Keratinocyte (primary cell): ENCODE data around the gene ZNF24. TPM values are rescaled to one million over a fixed set of nuclear protein-coding genes. Genes with fewer than 3 reads are reported as not detected.

Experiments used
- DNase-seq: peaks from one replicate; pipeline ENCODE4 v3.0.0-alpha.2; 2011; ENCODE audit warnings: low read depth, missing footprints, low spot score
- FAIRE-seq: peaks from 2 replicates; lab custom pipeline; 2011; peaks lifted over from hg19 to GRCh38; lab: Jason Lieb, UNC
- H2AFZ ChIP-seq: 2 replicates; pipeline ENCODE4 v1.6.0; 2012; ENCODE audit warnings: low read length, control low read depth, inconsistent platforms; ENCODE audit not compliant: control insufficient read depth
- H3K27ac ChIP-seq: 2 replicates; pipeline ENCODE4 v1.5.1; 2011; ENCODE audit warnings: low read length; ENCODE audit not compliant: control insufficient read depth, insufficient read depth
- H3K27me3 ChIP-seq: 3 replicates; pipeline ENCODE4 v1.6.0; 2011; ENCODE audit warnings: low read length; ENCODE audit not compliant: control insufficient read depth, insufficient read depth; ENCODE audit errors: extremely low read depth
- H3K36me3 ChIP-seq, 2 experiments: 2 replicates in 1 of 2; 3 replicates in 1 of 2; pipeline ENCODE4 v1.5.1; 2011; ENCODE audit warnings: low read length in 2 of 2, mild to moderate bottlenecking in 1 of 2; ENCODE audit not compliant: control insufficient read depth in 2 of 2, insufficient read depth in 2 of 2; ENCODE audit errors: extremely low read depth in 1 of 2
- H3K4me1 ChIP-seq: 3 replicates; pipeline ENCODE4 v1.5.1; 2011; ENCODE audit warnings: low read length; ENCODE audit not compliant: control insufficient read depth, insufficient read depth; ENCODE audit errors: extremely low read depth
- H3K4me2 ChIP-seq: 3 replicates; pipeline ENCODE4 v1.6.0; 2011; ENCODE audit warnings: low read depth, low read length; ENCODE audit not compliant: control insufficient read depth, insufficient read depth; ENCODE audit errors: extremely low read depth
- H3K4me3 ChIP-seq, 3 experiments: fragments of 200-600 bp in 1 of 3; sonication (generic) in 1 of 3; 2 replicates in 2 of 3; 3 replicates in 1 of 3; pipeline ENCODE4 v1.5.1; 2011 to 2016; ENCODE audit warnings: low read length in 3 of 3, mild to moderate bottlenecking in 3 of 3, control low read depth in 2 of 3, inconsistent platforms in 1 of 3, low read depth in 1 of 3, mixed read lengths in 1 of 3, mixed run types in 1 of 3, moderate library complexity in 1 of 3; ENCODE audit not compliant: control insufficient read depth in 2 of 3, insufficient read depth in 2 of 3; ENCODE audit errors: extremely low read depth in 1 of 3
- H3K79me2 ChIP-seq: 2 replicates; pipeline ENCODE4 v1.6.0; 2012; ENCODE audit warnings: low read length; ENCODE audit not compliant: control insufficient read depth, insufficient read depth
- H3K9ac ChIP-seq: 3 replicates; pipeline ENCODE4 v1.6.0; 2011; ENCODE audit warnings: low read length; ENCODE audit not compliant: control insufficient read depth, insufficient read depth; ENCODE audit errors: extremely low read depth
- H3K9me1 ChIP-seq: 3 replicates; pipeline ENCODE4 v1.6.0; 2011; ENCODE audit warnings: low read length; ENCODE audit not compliant: control insufficient read depth, insufficient read depth; ENCODE audit errors: extremely low read depth
- H3K9me3 ChIP-seq: 2 replicates; pipeline ENCODE4 v1.5.1; 2012; ENCODE audit warnings: low read depth, low read length; ENCODE audit not compliant: control insufficient read depth
- H4K20me1 ChIP-seq: 3 replicates; pipeline ENCODE4 v1.6.0; 2011; ENCODE audit warnings: low read length; ENCODE audit not compliant: control insufficient read depth, insufficient read depth; ENCODE audit errors: extremely low read depth
- EZH2 ChIP-seq: IDR thresholded peaks from one replicate; pipeline ENCODE4 v1.6.1; 2012; ENCODE audit warnings: inconsistent platforms, mild to moderate bottlenecking, low read length, moderate library complexity
- dilution Hi-C: fragments of 300-500 bp; cut with MboI; formaldehyde crosslinking; loops from one replicate; pipeline ENCODE4 v1.7.0; 2020; ENCODE audit warnings: low sequenced_read_pairs; ENCODE audit not compliant: extremely low pct_ligation_motif_present
- polyA plus RNA-seq, 5 experiments: library from polyadenylated mRNA; depleted of rRNA in 3 of 5; stranded (reverse) in 3 of 5; stranded (forward) in 1 of 5; unstranded in 1 of 5; fragments of >200 nt; gene quantifications; 1 replicate in 1 of 5; 2 replicates in 3 of 5; 3 replicates in 1 of 5; pipeline versions ENCODE4 v1.2.1 to v1.2.3, GENCODE V29; 2011 to 2012; ENCODE audit warnings: missing spikeins in 2 of 5, low read depth in 1 of 5, low replicate concordance in 1 of 5
- TF ChIP-seq, protein P1 (sequence below), 3 experiments: IDR thresholded peaks in 1 of 3; conservative IDR thresholded peaks in 1 of 3; optimal IDR thresholded peaks in 1 of 3; 2 replicates in 2 of 3; 3 replicates in 1 of 3; pipeline versions ENCODE3 to v1.5.1; 2011; ENCODE audit warnings: low read length in 3 of 3, mild to moderate bottlenecking in 3 of 3, moderate library complexity in 2 of 3, control low read depth in 1 of 3, inconsistent platforms in 1 of 3; ENCODE audit not compliant: insufficient read depth in 2 of 3; ENCODE audit errors: extremely low read depth in 1 of 3

ZNF24 gene
- polyA plus RNA-seq, 1 donor (not counting 4 experiments of a cell fraction or from before 2014, with no cell fraction given): 20.3 TPM

DNA sequence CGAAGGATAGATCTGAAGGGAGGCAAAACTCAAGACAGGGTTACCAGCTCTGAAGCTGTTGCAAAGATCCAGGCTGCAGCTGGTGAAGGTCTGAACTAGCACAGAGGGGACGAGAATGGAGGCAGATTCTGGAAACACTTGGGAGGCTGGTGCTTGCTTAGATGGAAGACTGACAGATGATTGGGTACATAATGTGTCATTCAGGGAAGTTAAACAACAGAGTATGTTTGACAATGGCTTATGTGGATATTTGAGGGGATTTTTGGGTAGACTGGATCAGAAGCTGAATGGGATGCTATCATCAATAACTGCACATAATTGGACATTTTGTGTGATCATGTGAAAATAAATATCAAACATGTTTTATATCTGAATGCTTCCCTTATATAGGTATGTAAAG is 35.2 kb upstream of the ZNF24 start:
- peaks cover 6% of the 10 kb centered on the region for H3K27me3 ChIP-seq
- H3K79me2 ChIP-seq: no peaks in the 10 kb centered on the region
- FAIRE-seq (no peak), DNase-seq (no peak)
- peaks cover 10% of the 10 kb centered on the region for H3K4me1 ChIP-seq
- dilution Hi-C loops: no loop called here
- no peaks in the 10 kb centered on the region for H3K36me3 ChIP-seq
- H3K9me1 ChIP-seq: no peaks in the 10 kb centered on the region
- H2AFZ ChIP-seq: no peak overlapping the region
- no peak overlapping the region for H3K4me2 ChIP-seq
- no peak overlapping the region for H3K27ac ChIP-seq
- H4K20me1 ChIP-seq: no peaks in the 10 kb centered on the region
- no peak overlapping the region for H3K4me3 ChIP-seq
- TF ChIP-seq, protein P1, sequence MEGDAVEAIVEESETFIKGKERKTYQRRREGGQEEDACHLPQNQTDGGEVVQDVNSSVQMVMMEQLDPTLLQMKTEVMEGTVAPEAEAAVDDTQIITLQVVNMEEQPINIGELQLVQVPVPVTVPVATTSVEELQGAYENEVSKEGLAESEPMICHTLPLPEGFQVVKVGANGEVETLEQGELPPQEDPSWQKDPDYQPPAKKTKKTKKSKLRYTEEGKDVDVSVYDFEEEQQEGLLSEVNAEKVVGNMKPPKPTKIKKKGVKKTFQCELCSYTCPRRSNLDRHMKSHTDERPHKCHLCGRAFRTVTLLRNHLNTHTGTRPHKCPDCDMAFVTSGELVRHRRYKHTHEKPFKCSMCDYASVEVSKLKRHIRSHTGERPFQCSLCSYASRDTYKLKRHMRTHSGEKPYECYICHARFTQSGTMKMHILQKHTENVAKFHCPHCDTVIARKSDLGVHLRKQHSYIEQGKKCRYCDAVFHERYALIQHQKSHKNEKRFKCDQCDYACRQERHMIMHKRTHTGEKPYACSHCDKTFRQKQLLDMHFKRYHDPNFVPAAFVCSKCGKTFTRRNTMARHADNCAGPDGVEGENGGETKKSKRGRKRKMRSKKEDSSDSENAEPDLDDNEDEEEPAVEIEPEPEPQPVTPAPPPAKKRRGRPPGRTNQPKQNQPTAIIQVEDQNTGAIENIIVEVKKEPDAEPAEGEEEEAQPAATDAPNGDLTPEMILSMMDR (optimal IDR thresholded peaks at IDR 0.05 in 1 of 3, IDR thresholded peaks at IDR 0.05 in 1 of 3, conservative IDR thresholded peaks at IDR 0.05 in 1 of 3; ENCODE audit: extremely low read depth in 1 of 3, insufficient read depth in 2 of 3, low read length in 3 of 3): no peak
- TF ChIP-seq EZH2: no peak
- no peak overlapping the region for H3K9ac ChIP-seq
- H3K9me3 ChIP-seq: no peaks in the 10 kb centered on the region

DNA sequence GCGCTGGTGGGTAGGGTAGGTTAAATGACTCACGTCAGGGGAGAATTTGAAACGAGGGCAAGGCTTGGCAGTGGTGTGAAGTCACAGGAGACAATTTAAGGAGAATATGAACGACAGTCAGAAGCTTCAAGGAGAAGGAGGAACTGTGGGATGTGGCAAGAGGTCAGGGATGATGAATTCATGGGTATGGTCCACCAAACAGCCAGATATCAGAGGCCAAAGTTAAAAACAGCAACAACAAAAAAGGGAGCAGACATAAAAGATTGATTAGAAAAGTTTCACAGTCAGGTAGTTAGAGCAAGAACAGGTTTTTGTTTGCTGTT is 34.3 kb upstream of the ZNF24 start:
- DNase-seq: no peak
- Histone ChIP-seq H4K20me1 (no peaks in the 10 kb centered on the region), H3K27me3 (peaks cover 6% of the 10 kb centered on the region), H3K4me3 (no peak overlapping the region), H3K36me3 (no peaks in the 10 kb centered on the region), H3K9me3 (no peaks in the 10 kb centered on the region), H3K9ac (no peak overlapping the region), H3K79me2 (no peaks in the 10 kb centered on the region), H2AFZ (no peak overlapping the region), H3K9me1 (no peaks in the 10 kb centered on the region), H3K4me1 (peaks cover 10% of the 10 kb centered on the region), H3K27ac (no peak overlapping the region), H3K4me2 (peak overlapping the region; percentile 14)
- dilution Hi-C loops: no loop called here
- no peak for FAIRE-seq
- TF ChIP-seq EZH2: no peak
- TF ChIP-seq, protein P1 (optimal IDR thresholded peaks at IDR 0.05 in 1 of 3, IDR thresholded peaks at IDR 0.05 in 1 of 3, conservative IDR thresholded peaks at IDR 0.05 in 1 of 3; ENCODE audit: extremely low read depth in 1 of 3, insufficient read depth in 2 of 3, low read length in 3 of 3): no peak
